Effector memory CD4-positive, alpha-beta T cell (primary cell): ENCODE measurements around the gene TXNDC8.

Source experiments
- DNase-seq, 3 donors: peaks; one replicate each; pipeline ENCODE4 v3.0.0-alpha.2; 2020
- H3K27ac ChIP-seq: 2 replicates; pipeline ENCODE4 v1.7.0; 2013; ENCODE audit warnings: mild to moderate bottlenecking, low read length, moderate library complexity; ENCODE audit not compliant: insufficient read depth, poor library complexity, severe bottlenecking
- H3K27me3 ChIP-seq: replicated peaks from 2 replicates; pipeline ENCODE4 v1.7.0; 2013; ENCODE audit warnings: mild to moderate bottlenecking, low read length; ENCODE audit not compliant: insufficient read depth, control insufficient read depth, poor library complexity, severe bottlenecking
- H3K36me3 ChIP-seq: 2 replicates; pipeline ENCODE4 v1.7.0; 2013; ENCODE audit warnings: mild to moderate bottlenecking, low read length, moderate library complexity; ENCODE audit not compliant: control insufficient read depth, insufficient read depth
- H3K4me1 ChIP-seq: 2 replicates; pipeline ENCODE4 v1.7.0; 2013; ENCODE audit warnings: low read length, mild to moderate bottlenecking; ENCODE audit not compliant: control insufficient read depth, insufficient read depth, poor library complexity, severe bottlenecking
- H3K4me3 ChIP-seq: 2 replicates; pipeline ENCODE4 v1.7.0; 2013; ENCODE audit warnings: low read length, low read depth, mild to moderate bottlenecking; ENCODE audit not compliant: insufficient read depth, poor library complexity, severe bottlenecking
- H3K9me3 ChIP-seq: 2 replicates; pipeline ENCODE4 v1.7.0; 2013; ENCODE audit warnings: mild to moderate bottlenecking, low read length, moderate library complexity; ENCODE audit not compliant: control insufficient read depth

TXNDC8 gene

DNA sequence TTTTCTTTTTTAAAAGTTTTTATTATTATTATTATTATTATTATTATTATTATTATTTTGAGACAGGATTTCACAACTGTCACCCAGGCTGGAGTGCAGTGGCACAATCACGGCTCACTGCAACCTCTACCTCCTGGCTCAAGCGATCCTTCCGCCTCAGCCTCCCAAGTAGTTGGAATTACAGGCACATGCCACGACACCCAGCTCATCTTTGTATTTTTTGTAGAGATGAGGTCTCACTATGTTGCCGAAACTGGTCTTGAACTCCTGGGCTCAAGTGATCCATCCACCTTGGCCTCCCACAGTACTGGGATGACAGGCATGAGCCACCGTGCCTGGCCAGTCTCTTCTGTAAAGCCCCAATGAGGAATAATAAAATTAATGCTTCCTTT, 50.4 kb downstream of the TXNDC8 start:
- H3K9me3 ChIP-seq = no peaks in the 10 kb centered on the region
- no peaks in the 10 kb centered on the region for H3K4me1 ChIP-seq
- H3K4me3 ChIP-seq = no peak overlapping the region
- H3K27ac ChIP-seq = no peak overlapping the region
- H3K27me3 ChIP-seq = no peaks in the 10 kb centered on the region
- no peak for DNase-seq
- no peaks in the 10 kb centered on the region for H3K36me3 ChIP-seq

GRCh38 chr9:110284211-110284844, 53.3 kb downstream of the TXNDC8 start:
- Histone ChIP-seq H3K27me3 (no peaks in the 10 kb centered on the region), H3K4me1 (no peaks in the 10 kb centered on the region), H3K27ac (no peak overlapping the region), H3K36me3 (no peaks in the 10 kb centered on the region), H3K4me3 (no peak overlapping the region), H3K9me3 (no peaks in the 10 kb centered on the region)
- no peak for DNase-seq

GRCh38 chr9:110283751-110284150, 53.9 kb downstream of the TXNDC8 start:
- H3K4me1 ChIP-seq = no peaks in the 10 kb centered on the region
- no peaks in the 10 kb centered on the region for H3K9me3 ChIP-seq
- no peaks in the 10 kb centered on the region for H3K36me3 ChIP-seq
- DNase-seq = no peak
- no peaks in the 10 kb centered on the region for H3K27me3 ChIP-seq
- H3K27ac ChIP-seq = no peak overlapping the region
- no peak overlapping the region for H3K4me3 ChIP-seq

- no peaks in the 10 kb centered on the region for H3K36me3 ChIP-seq
- no peaks in the 10 kb centered on the region for H3K27me3 ChIP-seq
- no peak for DNase-seq
- H3K27ac ChIP-seq = no peak overlapping the region
- no peak overlapping the region for H3K4me3 ChIP-seq
- H3K9me3 ChIP-seq = no peaks in the 10 kb centered on the region
- H3K4me1 ChIP-seq = no peaks in the 10 kb centered on the region
Measured at GRCh38 chr9:110282739-110283081, 55.0 kb downstream of the TXNDC8 start.

DNA sequence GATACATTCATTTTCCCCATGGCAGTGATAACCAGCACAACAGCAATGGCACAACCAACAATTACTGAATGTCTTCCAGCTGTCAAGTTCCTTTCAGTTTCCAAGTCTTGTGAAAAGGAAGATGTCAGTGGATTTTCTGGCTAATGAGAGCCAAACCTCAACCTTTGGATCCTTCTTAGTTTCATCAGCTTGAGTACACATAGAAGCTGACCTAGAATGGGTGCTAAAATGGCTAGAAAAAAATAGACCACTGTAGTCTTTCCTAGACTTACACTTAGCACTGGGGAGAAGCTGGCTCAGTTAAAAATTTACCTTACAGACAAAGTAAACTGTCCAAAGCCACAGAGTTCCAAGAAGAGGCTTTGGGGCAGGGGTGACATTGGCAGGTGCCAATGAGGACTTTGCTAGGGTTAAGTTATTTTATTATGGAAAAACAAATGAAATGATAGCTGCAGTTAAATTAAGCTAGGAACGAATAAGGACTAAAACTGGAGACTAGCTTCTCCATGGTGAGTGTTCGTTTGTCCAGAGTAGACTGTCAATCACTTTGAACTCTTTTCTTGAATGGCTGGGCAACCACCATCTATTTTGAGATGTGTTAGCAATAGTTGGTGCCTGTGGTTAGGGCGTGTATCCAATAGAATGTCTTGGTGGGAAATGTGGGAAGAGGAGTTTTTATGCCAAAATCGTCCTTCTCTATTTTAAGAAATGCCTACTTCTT, 55.5 kb downstream of the TXNDC8 start:
- H3K36me3 ChIP-seq = no peaks in the 10 kb centered on the region
- no peak overlapping the region for H3K4me3 ChIP-seq
- H3K4me1 ChIP-seq = no peaks in the 10 kb centered on the region
- no peak for DNase-seq
- no peaks in the 10 kb centered on the region for H3K27me3 ChIP-seq
- H3K9me3 ChIP-seq = no peaks in the 10 kb centered on the region
- no peak overlapping the region for H3K27ac ChIP-seq

DNA sequence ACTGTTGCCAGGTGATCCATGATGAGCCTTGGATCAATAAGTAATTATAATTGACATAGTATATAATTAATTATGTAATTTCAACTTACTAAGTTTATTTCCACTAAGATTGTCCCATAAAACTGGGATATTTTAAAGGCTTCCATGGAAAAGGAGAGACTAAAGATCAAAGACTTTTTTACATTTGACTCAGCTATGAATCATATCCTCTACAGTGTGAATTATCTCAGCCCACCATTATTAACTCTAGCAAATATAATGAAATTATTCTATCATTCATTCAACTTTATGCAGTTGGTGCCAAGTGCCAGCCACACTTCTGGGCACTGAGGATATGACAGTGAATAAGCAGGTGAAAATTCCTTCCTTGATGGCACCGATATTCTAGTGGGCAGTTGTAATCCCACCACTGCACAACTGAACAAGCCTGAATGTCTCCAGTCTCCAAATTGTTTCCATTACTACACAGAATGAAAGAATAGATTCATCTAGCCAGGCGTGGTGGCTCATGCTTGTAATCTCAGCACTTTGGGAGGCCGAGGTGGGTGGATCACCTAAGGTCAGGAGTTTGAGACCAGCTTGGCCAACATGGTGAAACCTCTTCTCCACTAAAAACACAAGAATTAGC, 59.5 kb downstream of the TXNDC8 start:
- H3K9me3 ChIP-seq = no peaks in the 10 kb centered on the region
- no peak overlapping the region for H3K27ac ChIP-seq
- no peaks in the 10 kb centered on the region for H3K4me1 ChIP-seq
- H3K4me3 ChIP-seq = no peak overlapping the region
- no peaks in the 10 kb centered on the region for H3K27me3 ChIP-seq
- DNase-seq = no peak
- no peaks in the 10 kb centered on the region for H3K36me3 ChIP-seq

- Histone ChIP-seq H3K27me3 (no peaks in the 10 kb centered on the region), H3K4me1 (no peaks in the 10 kb centered on the region), H3K9me3 (no peaks in the 10 kb centered on the region), H3K4me3 (no peak overlapping the region), H3K36me3 (no peaks in the 10 kb centered on the region), H3K27ac (no peak overlapping the region)
- no peak for DNase-seq
Measured at GRCh38 chr9:110276781-110277180, 60.9 kb downstream of the TXNDC8 start.

DNA sequence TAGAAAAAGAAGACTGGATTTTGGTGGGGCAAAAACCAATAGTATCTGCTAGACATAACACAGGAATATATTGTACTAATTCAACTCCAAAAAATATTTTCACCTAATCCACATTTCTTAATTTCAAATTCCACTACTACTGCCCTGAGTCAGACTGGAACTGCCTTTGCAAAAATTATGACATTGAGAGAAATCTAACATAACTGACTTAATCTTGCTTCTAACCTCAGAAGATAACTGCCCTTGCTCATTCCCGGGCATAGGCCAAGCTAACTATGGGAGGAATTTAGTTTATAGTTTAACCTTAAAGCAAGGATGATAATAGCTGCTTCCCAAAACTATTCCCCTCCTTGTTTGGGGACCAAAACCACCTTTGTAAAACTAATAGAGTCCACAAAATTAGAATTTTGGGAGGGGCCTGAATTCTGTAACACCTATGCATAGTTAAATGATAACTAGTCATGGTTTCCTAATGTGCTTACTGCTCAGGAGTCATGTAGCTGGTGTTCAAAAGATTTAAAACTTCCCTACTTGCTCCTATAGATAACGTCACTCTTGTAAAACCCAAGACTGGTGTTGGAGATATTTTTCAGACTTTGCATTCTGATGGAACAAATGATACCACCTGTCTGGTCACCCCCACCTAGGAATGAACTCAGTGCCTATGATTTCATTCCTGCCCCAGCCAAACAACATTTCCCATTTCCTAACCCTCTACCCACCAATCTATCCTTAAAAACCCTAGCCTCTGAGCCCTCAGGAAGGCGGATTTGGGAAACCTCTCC, 67.3 kb downstream of the TXNDC8 start:
- Histone ChIP-seq H3K4me3 (no peak overlapping the region), H3K27ac (no peak overlapping the region), H3K4me1 (no peaks in the 10 kb centered on the region), H3K36me3 (no peaks in the 10 kb centered on the region), H3K27me3 (no peaks in the 10 kb centered on the region), H3K9me3 (no peaks in the 10 kb centered on the region)
- DNase-seq = no peak

DNA sequence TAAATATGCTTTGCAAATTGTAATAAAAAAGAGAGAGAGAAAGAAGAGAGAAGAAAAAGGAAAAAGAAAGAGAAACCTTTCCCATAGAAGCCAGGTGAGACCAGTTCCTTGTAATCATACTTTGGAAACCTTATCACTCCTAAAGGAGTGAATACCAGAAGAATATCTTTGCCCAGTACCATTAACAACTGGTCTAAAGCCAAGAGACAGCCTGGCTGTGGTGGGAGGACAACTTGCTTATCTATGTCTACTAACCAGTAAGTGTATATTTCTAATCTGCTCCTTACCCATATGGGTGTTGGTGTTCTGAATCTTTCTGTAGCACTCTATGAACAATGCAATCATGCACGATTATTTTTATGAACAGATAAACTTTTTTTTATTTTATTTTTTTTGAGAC, 70.9 kb downstream of the TXNDC8 start:
- DNase-seq = no peak
- no peak overlapping the region for H3K4me3 ChIP-seq
- no peaks in the 10 kb centered on the region for H3K9me3 ChIP-seq
- H3K27ac ChIP-seq = no peak overlapping the region
- H3K36me3 ChIP-seq = no peaks in the 10 kb centered on the region
- H3K27me3 ChIP-seq = no peaks in the 10 kb centered on the region
- no peaks in the 10 kb centered on the region for H3K4me1 ChIP-seq

DNA sequence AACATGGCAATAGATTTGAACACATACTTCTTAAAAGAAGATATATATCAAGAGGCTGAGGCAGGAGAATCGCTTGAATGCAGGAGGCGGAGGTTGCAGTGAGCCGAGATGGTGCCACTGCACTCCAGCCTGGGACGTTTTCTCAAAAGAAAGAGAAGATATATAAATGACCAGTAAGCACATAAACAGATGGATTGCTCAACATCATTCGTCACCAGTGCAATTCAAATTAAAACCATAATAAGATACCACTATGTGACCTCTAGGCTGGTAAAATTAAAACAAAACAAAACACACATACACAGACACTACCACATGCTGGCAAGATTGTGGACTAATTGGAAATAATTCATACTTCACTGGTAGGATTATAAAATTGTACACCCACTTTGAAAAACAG, 76.0 kb downstream of the TXNDC8 start:
- Histone ChIP-seq H3K27ac (no peak overlapping the region), H3K36me3 (no peaks in the 10 kb centered on the region), H3K4me1 (no peaks in the 10 kb centered on the region), H3K4me3 (no peak overlapping the region), H3K9me3 (no peaks in the 10 kb centered on the region), H3K27me3 (no peaks in the 10 kb centered on the region)
- no peak for DNase-seq
